Hematopoietic multipotent progenitor cell treated with erythropoietin and hydrocortisone succinate and interleukin-3 and kit ligand, for 4 days (in vitro differentiated cells): ENCODE data around the gene AVP.
A peak's percentile ranks its signal among the peaks of the same experiment; 100 is the strongest.
"Not testable (repeated sequence)": the region's sequence is repeated elsewhere in the genome, so short reads cannot be mapped to it uniquely, and the experiment has no call there.

Source experiments
- DNase-seq: peaks from one replicate; pipeline ENCODE4 v3.0.0-alpha.2; 2015

AVP gene

GRCh38 chr20:3082955-3083952, 1.3 kb downstream of the AVP start:
- peak; percentile 55 for DNase-seq

GRCh38 chr20:3082306-3082951, 2.1 kb downstream of the AVP start:
- no peak for DNase-seq

GRCh38 chr20:3081641-3082040, 2.9 kb downstream of the AVP start:
- no peak for DNase-seq

- DNase-seq, result no peak
Observed at GRCh38 chr20:3080939-3081388, 3.6 kb downstream of the AVP start.

GRCh38 chr20:3077618-3078134, 6.8 kb downstream of the AVP start:
- peak; percentile 91 for DNase-seq

- not testable (repeated sequence) for DNase-seq
Observed at GRCh38 chr20:3075315-3075714, 9.2 kb downstream of the AVP start.

- no peak for DNase-seq
Observed at GRCh38 chr20:3074812-3075211, 9.7 kb downstream of the AVP start.

GRCh38 chr20:3073251-3073643, 11.3 kb downstream of the AVP start:
- DNase-seq, result not testable (repeated sequence)

- no peak for DNase-seq
Observed at GRCh38 chr20:3072530-3073250, 11.8 kb downstream of the AVP start.

- peak; percentile 79 for DNase-seq
Observed at GRCh38 chr20:3071610-3072529, 12.7 kb downstream of the AVP start, which contains the start of gene OXT. OXT (plus strand) TSS chr20:3071620; CDS start chr20:3071656, 36 bp downstream.

GRCh38 chr20:3071266-3071609, 13.3 kb downstream of the AVP start:
- DNase-seq, result no peak

GRCh38 chr20:3070725-3071124, 13.8 kb downstream of the AVP start:
- DNase-seq, result peak; percentile 62

- DNase-seq, result peak; percentile 73
Observed at GRCh38 chr20:3068986-3069900, 15.3 kb downstream of the AVP start.

- DNase-seq, result no peak
Observed at GRCh38 chr20:3068075-3068474, 16.4 kb downstream of the AVP start.

GRCh38 chr20:3067139-3068014, 17.1 kb downstream of the AVP start:
- no peak for DNase-seq

- not testable (repeated sequence) for DNase-seq
Observed at GRCh38 chr20:3064119-3064518, 20.4 kb downstream of the AVP start.

- no peak for DNase-seq
Observed at GRCh38 chr20:3059489-3059888, 25.0 kb downstream of the AVP start.

- DNase-seq, result peak; percentile 34
Observed at GRCh38 chr20:3051385-3052019, 33.0 kb downstream of the AVP start.
